BJ (cell line): Measurements from ENCODE around the gene ARMS2. TPM values are rescaled to one million over a fixed set of nuclear protein-coding genes. Genes with fewer than 3 reads are reported as not detected.

Experiments used
- CTCF ChIA-PET: fragments of 350-600 bp; formaldehyde crosslinking; extraction: SDS; loops from one replicate; lab custom pipeline; 2021; ENCODE audit warnings: antibody characterized with exemption, inconsistent platforms; lab: Yijun Ruan, JAX
- POLR2A ChIA-PET: fragments of 300-600 bp; sonication (Branson Sonifier 250); formaldehyde crosslinking; extraction: SDS; loops from one replicate; lab custom pipeline; 2021; ENCODE audit warnings: antibody characterized with exemption; lab: Charles Lee
- DNase-seq: peaks from one replicate; pipeline ENCODE4 v3.0.0-alpha.2; 2011; ENCODE audit warnings: low read depth
- H3K27me3 ChIP-seq: 2 replicates; pipeline ENCODE4 v1.6.0; 2011; ENCODE audit warnings: low read length; ENCODE audit not compliant: control insufficient read depth, insufficient read depth
- H3K36me3 ChIP-seq: 2 replicates; pipeline ENCODE4 v1.5.1; 2011; ENCODE audit warnings: low read length; ENCODE audit not compliant: control insufficient read depth, insufficient read depth
- H3K4me3 ChIP-seq: 2 replicates; pipeline ENCODE4 v1.5.1; 2011; ENCODE audit warnings: low read depth, mild to moderate bottlenecking, control low read depth, low read length
- CTCF ChIP-seq: IDR thresholded peaks from 2 replicates; pipeline ENCODE4 v1.5.1; 2011; ENCODE audit warnings: low read depth, mild to moderate bottlenecking, control low read depth, inconsistent platforms, low read length, moderate library complexity; ENCODE audit not compliant: insufficient read depth
- polyA plus RNA-seq: library from polyadenylated mRNA; depleted of rRNA; stranded (reverse); fragments of >200 nt; gene quantifications from 2 replicates; pipeline ENCODE4 v1.2.3, GENCODE V29; 2011

Gene ARMS2
- polyA plus RNA-seq, 1 experiment = not detected

- no peak for DNase-seq
- no peak for TF ChIP-seq CTCF
- no peaks in the 10 kb centered on the region for H3K36me3 ChIP-seq
- POLR2A ChIA-PET = no interaction called here
- no peak overlapping the region for H3K4me3 ChIP-seq
- peaks cover 10% of the 10 kb centered on the region for H3K27me3 ChIP-seq
- CTCF ChIA-PET = interaction anchor here (0.5 to 1.4 kb wide), 2 partner anchors 47 to 107 kb away, joined by 3 read pairs; no protein-coding TSS in a partner anchor
Measured at GRCh38 chr10:122458693-122459092, 4.2 kb downstream of the ARMS2 start.

- no peak for TF ChIP-seq CTCF
- Histone ChIP-seq H3K4me3 (no peak overlapping the region), H3K36me3 (no peaks in the 10 kb centered on the region), H3K27me3 (peaks cover 8% of the 10 kb centered on the region)
- ChIA-PET CTCF (interaction anchor here (1.2 kb wide), 1 partner anchor 10 kb away, joined by 3 read pairs; no protein-coding TSS in a partner anchor), POLR2A (no interaction called here)
- no peak for DNase-seq
Measured at GRCh38 chr10:122459561-122460273, 5.3 kb downstream of the ARMS2 start.

- peaks cover 10% of the 10 kb centered on the region for H3K27me3 ChIP-seq
- DNase-seq = no peak
- H3K36me3 ChIP-seq = no peaks in the 10 kb centered on the region
- POLR2A ChIA-PET = no interaction called here
- TF ChIP-seq CTCF = no peak
- CTCF ChIA-PET = interaction anchor here (1.0 to 1.2 kb wide), 2 partner anchors 11 to 25 kb away, joined by 3 read pairs; no protein-coding TSS in a partner anchor
- peak overlapping the region; percentile 61 for H3K4me3 ChIP-seq
Measured at GRCh38 chr10:122460891-122461293, 6.4 kb downstream of the ARMS2 start.

GRCh38 chr10:122461367-122461728, 6.9 kb downstream of the ARMS2 start, which contains the start of gene HTRA1:
HTRA1 (plus strand) TSS chr10:122461553; CDS start chr10:122461653, 100 bp downstream.
- TF ChIP-seq CTCF = no peak
- peaks cover 10% of the 10 kb centered on the region for H3K27me3 ChIP-seq
- DNase-seq = no peak
- CTCF ChIA-PET = interaction anchor here (1.0 to 1.2 kb wide), 2 partner anchors 11 to 26 kb away, joined by 3 read pairs; no protein-coding TSS in a partner anchor
- POLR2A ChIA-PET = no interaction called here
- no peaks in the 10 kb centered on the region for H3K36me3 ChIP-seq
- H3K4me3 ChIP-seq = peak within 1 kb of the TSS; percentile 61

GRCh38 chr10:122461729-122462532, 7.5 kb downstream of the ARMS2 start:
- no peaks in the 10 kb centered on the region for H3K36me3 ChIP-seq
- DNase-seq = no peak
- ChIA-PET CTCF (no interaction called here), POLR2A (no interaction called here)
- H3K4me3 ChIP-seq = peak overlapping the region; percentile 61
- TF ChIP-seq CTCF = no peak
- H3K27me3 ChIP-seq = peaks cover 10% of the 10 kb centered on the region
